ENCODE data around the gene RAD51B. TPM values are rescaled to one million over a fixed set of nuclear protein-coding genes. Genes with fewer than 3 reads are reported as not detected.

Gene RAD51B
- total RNA-seq, 1 experiment from 2014 or later: 16.7 TPM

DNA sequence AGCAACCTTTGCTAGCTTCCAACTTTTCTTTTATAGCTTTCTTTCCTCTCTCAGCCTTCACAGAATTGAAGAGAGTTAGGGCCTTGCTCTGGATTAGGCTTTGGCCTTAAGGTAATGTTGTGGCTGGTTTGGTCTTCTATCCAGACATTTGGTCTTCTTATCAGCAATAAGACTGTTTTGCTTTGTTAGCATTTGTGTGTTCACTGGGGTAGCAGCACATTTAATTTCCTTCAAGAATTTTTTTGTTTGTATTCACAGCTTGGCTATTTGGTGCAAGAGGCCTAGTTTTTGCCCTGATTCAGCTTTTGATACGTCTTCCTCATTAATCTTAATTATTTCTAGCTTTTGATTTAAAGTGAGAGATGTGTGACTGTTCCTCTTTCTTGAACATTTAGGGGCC is 130.8 kb downstream of the RAD51B start:
- Histone ChIP-seq H2BK120ac (ENCODE audit: low read depth, low read length, poor library complexity, severe bottlenecking) (no peak overlapping the region), H3K27ac (ENCODE audit: insufficient read length, low read depth, low read length) (no peak overlapping the region), H3K4ac (ENCODE audit: low read depth, low read length) (no peak overlapping the region), H4K8ac (replicated peaks; ENCODE audit: insufficient read length, low read depth, low read length) (no peak overlapping the region), H2BK20ac (ENCODE audit: low read depth, low read length, poor library complexity, severe bottlenecking) (no peak overlapping the region), H2BK12ac (ENCODE audit: insufficient read length, low read depth, low read length) (no peak overlapping the region), H3K4me1 (ENCODE audit: insufficient read depth, low read length) (no peaks in the 10 kb centered on the region), H4K5ac (ENCODE audit: insufficient read length, low read depth, low read length) (no peak overlapping the region), H3K79me1 (ENCODE audit: insufficient read depth, low read depth, low read length, poor library complexity, severe bottlenecking) (no peaks in the 10 kb centered on the region), H3K4me2 (ENCODE audit: insufficient read depth, insufficient read length, low read length) (no peak overlapping the region), H4K20me1 (ENCODE audit: control insufficient read depth, insufficient read depth, insufficient read length) (no peaks in the 10 kb centered on the region), H2BK5ac (ENCODE audit: insufficient read length, low read length) (no peak overlapping the region), H4K91ac (ENCODE audit: insufficient read length, low read depth, low read length) (no peak overlapping the region), H3K18ac (ENCODE audit: insufficient read length, low read depth, low read length) (no peak overlapping the region), H2AK5ac (ENCODE audit: insufficient read length, low read length) (no peak overlapping the region), H3K9ac (ENCODE audit: extremely low read depth, insufficient read length, low read length) (no peak overlapping the region), H3K14ac (ENCODE audit: insufficient read depth, low read length) (no peak overlapping the region), H3K23ac (ENCODE audit: insufficient read length, low read depth, low read length) (no peak overlapping the region), H3K79me2 (ENCODE audit: insufficient read depth, low read length) (no peaks in the 10 kb centered on the region), H2AFZ (ENCODE audit: low read length) (no peak overlapping the region), H3K23me2 (ENCODE audit: insufficient read length, low read depth, low read length, poor library complexity, severe bottlenecking) (no peaks in the 10 kb centered on the region), H3T11ph (ENCODE audit: low read length) (no peak overlapping the region), H3K56ac (ENCODE audit: insufficient read length, low read depth, low read length) (no peak overlapping the region), H3K27me3 (ENCODE audit: insufficient read depth, low read length) (no peaks in the 10 kb centered on the region), H3K9me3 (ENCODE audit: control insufficient read depth, low read depth, low read length) (no peaks in the 10 kb centered on the region), H2BK15ac (ENCODE audit: low read depth, low read length) (no peak overlapping the region)
- no peak overlapping the region for H3K4me3 Mint-ChIP-seq
- no peaks in the 10 kb centered on the region for H3K4me1 Mint-ChIP-seq
- H3K9me3 Mint-ChIP-seq: peaks cover 12 to 17% of the 10 kb centered on the region in 2 experiments
- no peaks in the 10 kb centered on the region for H3K27me3 Mint-ChIP-seq (ENCODE audit: low read depth)
- TF ChIP-seq, protein P1, sequence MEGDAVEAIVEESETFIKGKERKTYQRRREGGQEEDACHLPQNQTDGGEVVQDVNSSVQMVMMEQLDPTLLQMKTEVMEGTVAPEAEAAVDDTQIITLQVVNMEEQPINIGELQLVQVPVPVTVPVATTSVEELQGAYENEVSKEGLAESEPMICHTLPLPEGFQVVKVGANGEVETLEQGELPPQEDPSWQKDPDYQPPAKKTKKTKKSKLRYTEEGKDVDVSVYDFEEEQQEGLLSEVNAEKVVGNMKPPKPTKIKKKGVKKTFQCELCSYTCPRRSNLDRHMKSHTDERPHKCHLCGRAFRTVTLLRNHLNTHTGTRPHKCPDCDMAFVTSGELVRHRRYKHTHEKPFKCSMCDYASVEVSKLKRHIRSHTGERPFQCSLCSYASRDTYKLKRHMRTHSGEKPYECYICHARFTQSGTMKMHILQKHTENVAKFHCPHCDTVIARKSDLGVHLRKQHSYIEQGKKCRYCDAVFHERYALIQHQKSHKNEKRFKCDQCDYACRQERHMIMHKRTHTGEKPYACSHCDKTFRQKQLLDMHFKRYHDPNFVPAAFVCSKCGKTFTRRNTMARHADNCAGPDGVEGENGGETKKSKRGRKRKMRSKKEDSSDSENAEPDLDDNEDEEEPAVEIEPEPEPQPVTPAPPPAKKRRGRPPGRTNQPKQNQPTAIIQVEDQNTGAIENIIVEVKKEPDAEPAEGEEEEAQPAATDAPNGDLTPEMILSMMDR (conservative IDR thresholded peaks at IDR 0.05): no peak
- WGBS (ENCODE audit: extremely low coverage, insufficient read length, low lambda C conversion rate): no CpG with 5 or more reads among the region's 1 CpG
- H3K36me3 Mint-ChIP-seq (ENCODE audit: insufficient read depth in 1 of 3, low read depth in 3 of 3): peaks cover 0 to 18% (median 18%) of the 10 kb centered on the region in 3 experiments; a peak in 5 of 7 replicates
- DNase-seq: no peak
- no peak overlapping the region for H3K27ac Mint-ChIP-seq
